ENCODE data around the gene FDXR. TPM values are rescaled to one million over a fixed set of nuclear protein-coding genes. Genes with fewer than 3 reads are reported as not detected.

Gene FDXR
- total and polyA plus RNA-seq, 2 of the 8 experiments (the other 6 are each of a cell fraction or from before 2014, with no cell fraction given): 24.2 to 31.4 TPM

GRCh38 chr17:74920642-74921025 lies 47.8 kb upstream of the FDXR start:
- H3K56ac ChIP-seq (replicated peaks; ENCODE audit: insufficient read length, low read depth, low read length): no peak overlapping the region
- 80% methylated on average over 5 of the region's 6 CpGs; no CpG with 5 or more reads in 1 of the 2 experiments for WGBS, 2 experiments (ENCODE audit: extremely low coverage in 1 of 2, insufficient coverage in 1 of 2, insufficient read length in 1 of 2, insufficient replicate concordance in 2 of 2, low coverage in 1 of 2, low lambda C conversion rate in 2 of 2, missing lambda C conversion rate in 1 of 2)

More at GRCh38 chr17:74920642-74921025, 47.8 kb upstream of the FDXR start:
- Histone ChIP-seq H2BK20ac (ENCODE audit: low read length) (peak overlapping the region; percentile 15; the same call in 1 of the 2 replicates), H2BK120ac (replicated peaks; ENCODE audit: low read depth, low read length) (no peak overlapping the region), H3K27ac (ENCODE audit: low read depth, low read length) (no peak overlapping the region), H2BK15ac (ENCODE audit: low read length) (peak overlapping the region; percentile 99; the same call in 1 of the 2 replicates), H4K20me1 (replicated peaks in 1 of 2; ENCODE audit: control insufficient read depth in 1 of 2, insufficient read depth in 2 of 2, low read length in 2 of 2) (peaks cover 0 to 9% of the 10 kb centered on the region in 2 experiments), H3K79me2 (ENCODE audit: control insufficient read depth in 1 of 2, insufficient read depth in 2 of 2, low read length in 2 of 2) (no peaks in the 10 kb centered on the region), H2AFZ (ENCODE audit: low read length) (no peak overlapping the region), H3K4ac (replicated peaks; ENCODE audit: insufficient read length, low read depth, low read length) (no peak overlapping the region), H3K18ac (ENCODE audit: extremely low read depth, low read length) (peak overlapping the region; percentile 55), H3K4me1 (replicated peaks in 1 of 4; ENCODE audit: control insufficient read depth in 3 of 4, insufficient read depth in 4 of 4, low read length in 3 of 4) (peaks cover 0 to 19% (median 16%) of the 10 kb centered on the region in 4 experiments; a peak in 6 of 7 replicates), H3K4me2 (ENCODE audit: insufficient read depth in 1 of 2, low read depth in 2 of 2, low read length in 2 of 2) (no peak overlapping the region), H3K36me3 (ENCODE audit: control insufficient read depth in 2 of 4, insufficient read depth in 4 of 4, low read length in 3 of 4) (no peaks in the 10 kb centered on the region; a peak in 1 of 8 replicates), H3K27me3 (replicated peaks in 1 of 4; ENCODE audit: control insufficient read depth in 3 of 4, extremely low read depth in 1 of 4, insufficient read depth in 3 of 4, low read length in 3 of 4) (peaks cover 32 to 41% (median 34%) of the 10 kb centered on the region in 4 experiments), H3K9ac (replicated peaks in 1 of 4; ENCODE audit: extremely low read depth in 1 of 4, low read depth in 3 of 4, low read length in 3 of 4) (no peak overlapping the region), H4K5ac (ENCODE audit: insufficient read length, low read depth, low read length) (no peak overlapping the region), H4K8ac (ENCODE audit: extremely low read depth, insufficient read depth, low read length) (peak overlapping the region; percentile 32; the same call in 1 of the 2 replicates), H2AK5ac (ENCODE audit: low read depth, low read length) (no peak overlapping the region), H3K23me2 (ENCODE audit: low read depth, low read length) (peaks cover 9% of the 10 kb centered on the region; the same call in 1 of the 2 replicates), H3K23ac (ENCODE audit: insufficient read length) (no peak overlapping the region), H4K91ac (replicated peaks; ENCODE audit: insufficient read length, low read length) (peak overlapping the region; percentile 90), H3K79me1 (ENCODE audit: low read depth, low read length) (no peaks in the 10 kb centered on the region), H3K14ac (ENCODE audit: insufficient read length) (no peak overlapping the region), H2BK12ac (ENCODE audit: low read depth, low read length) (peak overlapping the region; percentile 99; the same call in 1 of the 2 replicates), H2BK5ac (ENCODE audit: low read depth, low read length) (no peak overlapping the region), H3K9me3 (ENCODE audit: insufficient read depth in 2 of 2, low read depth in 1 of 2, low read length in 1 of 2) (no peaks in the 10 kb centered on the region), H3K4me3 (ENCODE audit: extremely low read depth in 1 of 4, insufficient read depth in 2 of 4, low read depth in 3 of 4, low read length in 4 of 4) (no peak overlapping the region)
- CTCF ChIA-PET (ENCODE audit: partially characterized antibody): interaction anchor here (1.1 to 49.9 kb wide), 13 partner anchors 10 to 130 kb away, joined by 3 to 1072 read pairs (median 5); partner anchors contain the start of genes FADS6, FDXR and OTOP3
- DNase-seq (ENCODE audit: low read depth in 1 of 2, low spot score in 2 of 2): no peak
- TF ChIP-seq CBX5 (IDR thresholded peaks at IDR 0.05; ENCODE audit: low read depth, low read length) (no peak), EZH2 (IDR thresholded peaks at IDR 0.05; ENCODE audit: low read depth, low read length, severe bottlenecking) (no peak), CHD2 (IDR thresholded peaks at IDR 0.05; ENCODE audit: low read length) (no peak), SP4 (IDR thresholded peaks at IDR 0.05; ENCODE audit: low read length) (no peak), JUND (IDR thresholded peaks at IDR 0.05; ENCODE audit: low read length) (no peak), POU5F1 (IDR thresholded peaks at IDR 0.05; ENCODE audit: low read depth, low read length) (no peak), SP1 (IDR thresholded peaks at IDR 0.05; ENCODE audit: low read depth, low read length) (no peak), GTF2F1 (IDR thresholded peaks at IDR 0.05; ENCODE audit: borderline replicate concordance, low read depth, low read length) (no peak), ASH2L (IDR thresholded peaks at IDR 0.05; ENCODE audit: low read length) (no peak)
- TF ChIP-seq, protein P1, sequence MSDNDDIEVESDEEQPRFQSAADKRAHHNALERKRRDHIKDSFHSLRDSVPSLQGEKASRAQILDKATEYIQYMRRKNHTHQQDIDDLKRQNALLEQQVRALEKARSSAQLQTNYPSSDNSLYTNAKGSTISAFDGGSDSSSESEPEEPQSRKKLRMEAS (IDR thresholded peaks at IDR 0.05): no peak
- FAIRE-seq: no peak
- POLR2A ChIA-PET (ENCODE audit: partially characterized antibody): interaction anchor here (1.1 to 1.4 kb wide), 4 partner anchors 14 to 55 kb away, joined by 3 to 7 read pairs (median 4); partner anchors contain the start of gene FDXR

Data from H1 (cell line).